ENCODE measurements around the gene KRTAP10-3. TPM values are rescaled to one million over a fixed set of nuclear protein-coding genes. Genes with fewer than 3 reads are reported as not detected.

KRTAP10-3 gene
- total and polyA plus RNA-seq, 2 of the 13 experiments (the other 11 are each of a cell fraction or from before 2014, with no cell fraction given): not detected

GRCh38 chr21:44603109-44603875 is 44.7 kb upstream of the KRTAP10-3 start:
- in situ Hi-C loops (cut with HindIII; ENCODE audit: extremely low pct_ligation_motif_present, low pct_unique_long_range_greater_than_20kb) (no loop called here), intact Hi-C loops (cut with micrococcal nuclease; ENCODE audit: unreplicated experiment) (no loop called here)
- no peak for ATAC-seq
- H4K20me1 ChIP-seq (ENCODE audit: insufficient read depth, low read length): no peaks in the 10 kb centered on the region
- no peak for FAIRE-seq
- no peak overlapping the region for H3K4me3 ChIP-seq (replicated peaks in 1 of 3; ENCODE audit: insufficient read depth in 1 of 3, low read depth in 2 of 3, low read length in 3 of 3)
- no peak overlapping the region for H3K4me2 ChIP-seq (ENCODE audit: low read depth, low read length)
- H3K4me1 ChIP-seq (ENCODE audit: insufficient read depth, low read length): no peaks in the 10 kb centered on the region
- H2AFZ ChIP-seq (ENCODE audit: low read length): no peak overlapping the region
- POLR2A ChIA-PET: no interaction called here
- no peak overlapping the region for H3K27ac ChIP-seq (ENCODE audit: extremely low read length, insufficient read depth, low read length)
- no peaks in the 10 kb centered on the region for H3K79me2 ChIP-seq (ENCODE audit: insufficient read depth, low read length)
- H3K27me3 ChIP-seq (ENCODE audit: control insufficient read depth in 1 of 2, insufficient read depth in 2 of 2, low read length in 2 of 2): peaks cover 0 to 1% of the 10 kb centered on the region in 2 experiments; a peak in 1 of 5 replicates
- CTCF ChIA-PET (ENCODE audit: low intra/inter-chr PET ratio, low total read pairs): no interaction called here
- no peak overlapping the region for H3K9ac ChIP-seq (ENCODE audit: insufficient read depth, low read depth, low read length)
- WGBS (ENCODE audit: low lambda C conversion rate): 62% methylated on average over 8 of the region's 17 CpGs
- no peaks in the 10 kb centered on the region for H3K36me3 ChIP-seq (replicated peaks in 1 of 2; ENCODE audit: control insufficient read depth in 1 of 2, insufficient read depth in 2 of 2, low read length in 2 of 2)
- no peak for DNase-seq (ENCODE audit: low spot score)
- no TSS peak for BruUV-seq (replicated peaks)
- no peaks in the 10 kb centered on the region for H3K9me3 ChIP-seq (ENCODE audit: low read length)
- TF ChIP-seq ZNF337 (CRISPR knock-in tag; IDR thresholded peaks at IDR 0.05; ENCODE audit: borderline replicate concordance, low read depth) (no peak), ZNF598 (CRISPR knock-in tag; IDR thresholded peaks at IDR 0.05; ENCODE audit: borderline replicate concordance) (no peak), ZBTB38 (CRISPR knock-in tag; IDR thresholded peaks at IDR 0.05) (no peak), KLF9 (CRISPR knock-in tag; IDR thresholded peaks at IDR 0.05; ENCODE audit: low read depth) (no peak), NBN (conservative IDR thresholded peaks at IDR 0.05) (no peak), BCL3 (CRISPR knock-in tag; IDR thresholded peaks at IDR 0.05) (no peak), NPAS2 (CRISPR knock-in tag; IDR thresholded peaks at IDR 0.05; ENCODE audit: borderline replicate concordance) (no peak), ELF4 (CRISPR knock-in tag; IDR thresholded peaks at IDR 0.05; ENCODE audit: borderline replicate concordance) (no peak), ZHX1 (CRISPR knock-in tag; IDR thresholded peaks at IDR 0.05; ENCODE audit: low read depth) (no peak), TIGD3 (CRISPR knock-in tag; IDR thresholded peaks at IDR 0.05; ENCODE audit: borderline replicate concordance) (no peak), NR2F6 (IDR thresholded peaks at IDR 0.05) (no peak), NR2F6 (CRISPR knock-in tag; IDR thresholded peaks at IDR 0.05) (no peak), CHD2 (IDR thresholded peaks at IDR 0.05; ENCODE audit: low read depth, low read length) (no peak)
